ENCODE measurements around the gene IGFBP7. TPM values are rescaled to one million over a fixed set of nuclear protein-coding genes. Genes with fewer than 3 reads are reported as not detected.

Gene IGFBP7
- total and polyA plus RNA-seq, 2 of the 8 experiments (the other 6 are each of a cell fraction or from before 2014, with no cell fraction given), result 0.17 to 0.48 TPM

GRCh38 chr4:57074744-57075143 is 35.4 kb downstream of the IGFBP7 start (continued):
- TF ChIP-seq CHD7 (IDR thresholded peaks at IDR 0.05; ENCODE audit: insufficient replicate concordance, low read length), result no peak
